GM19043 (cell line): ENCODE results near the gene ESYT3.

Experiments
- ATAC-seq: cut with Tn5 transposase; IDR thresholded peaks from one replicate; pipeline ENCODE4 v1.9.1; 2021; ENCODE audit warnings: low read depth; ENCODE audit not compliant: unreplicated experiment

The ESYT3 gene, protein sequence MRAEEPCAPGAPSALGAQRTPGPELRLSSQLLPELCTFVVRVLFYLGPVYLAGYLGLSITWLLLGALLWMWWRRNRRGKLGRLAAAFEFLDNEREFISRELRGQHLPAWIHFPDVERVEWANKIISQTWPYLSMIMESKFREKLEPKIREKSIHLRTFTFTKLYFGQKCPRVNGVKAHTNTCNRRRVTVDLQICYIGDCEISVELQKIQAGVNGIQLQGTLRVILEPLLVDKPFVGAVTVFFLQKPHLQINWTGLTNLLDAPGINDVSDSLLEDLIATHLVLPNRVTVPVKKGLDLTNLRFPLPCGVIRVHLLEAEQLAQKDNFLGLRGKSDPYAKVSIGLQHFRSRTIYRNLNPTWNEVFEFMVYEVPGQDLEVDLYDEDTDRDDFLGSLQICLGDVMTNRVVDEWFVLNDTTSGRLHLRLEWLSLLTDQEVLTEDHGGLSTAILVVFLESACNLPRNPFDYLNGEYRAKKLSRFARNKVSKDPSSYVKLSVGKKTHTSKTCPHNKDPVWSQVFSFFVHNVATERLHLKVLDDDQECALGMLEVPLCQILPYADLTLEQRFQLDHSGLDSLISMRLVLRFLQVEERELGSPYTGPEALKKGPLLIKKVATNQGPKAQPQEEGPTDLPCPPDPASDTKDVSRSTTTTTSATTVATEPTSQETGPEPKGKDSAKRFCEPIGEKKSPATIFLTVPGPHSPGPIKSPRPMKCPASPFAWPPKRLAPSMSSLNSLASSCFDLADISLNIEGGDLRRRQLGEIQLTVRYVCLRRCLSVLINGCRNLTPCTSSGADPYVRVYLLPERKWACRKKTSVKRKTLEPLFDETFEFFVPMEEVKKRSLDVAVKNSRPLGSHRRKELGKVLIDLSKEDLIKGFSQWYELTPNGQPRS

DNA sequence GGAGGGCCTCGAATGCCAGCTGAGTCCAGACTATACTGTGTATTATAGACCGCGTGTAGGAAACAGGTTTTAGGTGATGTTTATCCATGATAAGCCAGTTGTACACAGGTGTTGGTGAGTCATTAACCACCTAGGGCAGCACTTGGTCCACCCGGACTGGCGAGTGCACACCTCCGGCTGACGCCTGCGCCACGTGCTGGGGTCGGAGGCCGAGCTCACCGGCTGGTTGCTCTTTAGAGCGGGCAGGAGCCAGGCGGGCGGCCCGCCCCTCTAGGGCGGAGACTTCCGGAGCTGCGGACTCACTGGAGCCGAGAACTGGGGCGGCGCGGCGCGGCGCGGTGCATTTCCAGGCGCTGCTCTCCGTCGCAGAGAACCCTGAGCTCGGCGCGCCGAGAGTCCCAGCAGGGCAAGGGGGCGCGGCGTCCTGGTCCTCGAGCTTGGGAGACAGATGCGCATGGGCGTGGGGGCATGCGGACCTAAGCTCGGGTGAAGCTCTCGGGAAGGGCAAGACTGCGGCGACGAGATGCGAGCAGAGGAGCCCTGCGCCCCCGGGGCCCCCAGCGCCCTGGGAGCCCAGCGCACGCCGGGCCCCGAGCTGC lies at the start of gene ESYT3:
Gene ESYT3 (plus strand): TSS at position 341 of the 599 bp plus-strand sequence. CDS start 183 bp downstream, at position 524.
- no peak for ATAC-seq

DNA sequence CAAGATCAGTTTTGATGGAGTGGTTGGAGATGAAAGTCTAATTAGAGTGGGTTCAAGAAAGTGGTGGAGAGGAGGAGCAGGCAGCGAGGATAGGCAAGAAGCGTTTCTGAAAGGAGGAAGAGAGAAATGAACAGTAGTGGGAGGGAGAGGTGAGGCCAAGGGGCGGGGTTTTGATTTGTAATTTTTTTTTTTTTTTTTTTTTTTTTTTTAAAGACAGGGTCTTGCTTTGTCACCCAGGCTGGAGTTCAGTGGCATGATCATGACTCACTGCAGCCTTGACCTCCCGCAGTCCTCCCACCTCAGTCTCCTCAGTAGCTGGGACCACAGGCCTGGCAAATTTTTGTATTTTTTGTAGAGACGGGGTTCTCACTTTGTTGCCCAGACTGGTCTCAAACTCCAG lies 49.4 kb upstream of the ESYT3 start:
- no peak for ATAC-seq

DNA sequence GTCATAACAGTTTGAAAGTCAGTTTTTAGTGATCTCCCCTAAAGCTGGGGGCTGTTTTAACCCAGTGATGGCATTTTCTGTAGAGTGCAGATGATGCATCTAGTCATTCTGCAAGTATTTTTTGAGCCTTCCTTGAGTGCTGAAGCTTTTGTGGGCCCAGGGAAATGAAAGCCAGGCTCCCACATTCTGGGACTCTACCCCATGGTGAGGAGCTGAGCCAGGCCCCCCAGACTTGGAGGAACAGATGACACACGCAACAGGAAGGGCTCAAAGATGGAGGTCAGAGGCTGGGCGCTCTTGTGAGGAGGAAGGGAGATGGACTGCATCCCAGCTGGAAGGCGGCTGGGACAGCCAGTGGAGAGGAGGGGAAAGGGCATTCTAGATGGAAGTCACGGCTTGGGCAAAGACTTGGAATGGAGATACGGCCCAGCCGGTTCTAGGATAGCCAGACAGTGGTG lies 45.2 kb upstream of the ESYT3 start:
- no peak for ATAC-seq

DNA sequence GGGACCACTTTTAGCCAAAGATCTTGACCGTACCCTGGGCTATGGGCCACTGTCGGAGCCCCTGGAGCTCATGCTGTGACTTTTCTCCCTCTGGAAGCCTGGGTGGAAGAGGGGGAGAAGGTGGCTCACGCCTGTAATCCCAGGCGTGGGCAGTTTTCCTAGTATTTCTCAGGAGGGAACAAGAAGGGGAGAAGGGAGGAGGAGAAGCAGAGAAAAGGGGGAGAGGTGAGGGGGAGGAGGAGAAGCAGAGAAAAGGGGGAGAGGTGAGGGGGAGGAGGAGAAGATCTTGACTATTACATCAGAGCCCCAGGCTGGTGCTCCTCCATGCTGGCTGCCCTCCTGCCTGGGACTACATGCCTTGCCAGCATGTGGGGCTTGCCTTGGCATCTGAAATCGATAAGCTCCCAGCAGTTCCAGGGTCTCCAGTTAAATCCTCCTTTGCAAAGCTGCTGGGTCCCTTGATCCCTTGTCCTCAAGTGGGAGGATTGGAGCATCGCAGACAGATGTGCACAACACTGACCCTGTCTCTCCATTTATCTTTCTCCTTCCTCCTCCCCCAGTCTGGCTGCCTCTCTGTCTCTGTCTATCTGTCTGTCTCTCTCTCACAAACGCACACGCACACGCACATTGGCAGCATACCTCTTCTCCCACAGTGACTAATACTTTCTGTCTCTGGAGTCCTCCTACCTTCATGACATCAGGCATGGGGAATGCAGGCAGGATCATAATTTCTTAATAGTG lies 44.4 kb upstream of the ESYT3 start:
- no peak for ATAC-seq

DNA sequence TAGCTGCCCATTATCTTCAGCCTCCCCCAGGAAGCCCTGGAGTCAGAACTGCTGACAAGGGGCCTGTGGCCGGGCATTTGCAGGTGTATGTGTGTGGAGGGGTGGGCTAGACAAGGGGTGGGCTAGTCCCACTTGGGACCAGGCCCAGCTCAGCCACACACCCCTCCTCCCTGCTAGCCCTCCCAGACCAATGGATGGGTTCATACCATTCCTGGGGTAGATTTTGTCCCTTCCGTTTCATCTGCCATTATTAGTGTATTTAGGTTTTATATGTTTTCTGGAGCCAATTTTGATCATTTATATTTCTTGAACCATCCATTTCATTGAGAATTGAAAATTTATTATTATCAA lies 43.9 kb upstream of the ESYT3 start:
- no peak for ATAC-seq

DNA sequence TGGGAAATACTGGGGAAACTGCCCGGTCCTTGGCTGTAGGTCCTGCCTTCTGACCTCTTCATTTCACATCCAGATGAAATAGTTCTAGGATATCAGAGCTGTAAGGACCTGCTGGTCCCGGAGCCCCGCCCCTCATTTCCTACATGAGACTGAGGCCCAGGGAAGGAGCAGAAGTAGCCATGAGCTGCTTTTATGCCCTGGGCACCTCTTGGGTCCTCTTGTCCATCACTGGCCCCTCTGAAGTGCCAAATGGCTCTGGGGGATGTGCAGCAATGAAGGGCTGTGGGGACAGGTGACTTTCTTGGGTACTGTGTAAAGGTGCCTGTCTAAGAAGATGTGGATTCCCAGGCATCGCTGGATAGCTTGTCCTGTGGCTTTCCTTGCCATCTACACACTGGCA lies 40.3 kb upstream of the ESYT3 start:
- ATAC-seq = no peak

DNA sequence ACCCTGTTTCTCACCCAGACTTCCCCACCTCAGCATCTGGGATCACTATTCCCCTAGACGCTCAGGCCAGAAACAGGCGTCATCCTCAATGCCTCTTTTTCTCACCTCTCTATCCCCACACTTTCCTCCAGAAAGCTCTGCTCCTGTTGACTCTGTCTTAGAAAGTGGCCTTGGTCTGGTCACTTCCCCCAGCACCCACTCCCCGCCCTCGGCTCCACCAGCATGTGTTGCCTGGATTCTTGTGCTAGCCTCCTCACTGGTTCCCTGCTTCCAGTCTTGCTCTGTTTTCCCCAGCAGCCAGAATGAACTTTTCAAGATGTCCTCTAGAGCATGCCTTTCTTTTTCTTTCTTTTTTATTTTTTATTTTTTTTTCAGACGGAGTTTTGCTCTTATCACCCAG lies 39.7 kb upstream of the ESYT3 start:
- no peak for ATAC-seq

DNA sequence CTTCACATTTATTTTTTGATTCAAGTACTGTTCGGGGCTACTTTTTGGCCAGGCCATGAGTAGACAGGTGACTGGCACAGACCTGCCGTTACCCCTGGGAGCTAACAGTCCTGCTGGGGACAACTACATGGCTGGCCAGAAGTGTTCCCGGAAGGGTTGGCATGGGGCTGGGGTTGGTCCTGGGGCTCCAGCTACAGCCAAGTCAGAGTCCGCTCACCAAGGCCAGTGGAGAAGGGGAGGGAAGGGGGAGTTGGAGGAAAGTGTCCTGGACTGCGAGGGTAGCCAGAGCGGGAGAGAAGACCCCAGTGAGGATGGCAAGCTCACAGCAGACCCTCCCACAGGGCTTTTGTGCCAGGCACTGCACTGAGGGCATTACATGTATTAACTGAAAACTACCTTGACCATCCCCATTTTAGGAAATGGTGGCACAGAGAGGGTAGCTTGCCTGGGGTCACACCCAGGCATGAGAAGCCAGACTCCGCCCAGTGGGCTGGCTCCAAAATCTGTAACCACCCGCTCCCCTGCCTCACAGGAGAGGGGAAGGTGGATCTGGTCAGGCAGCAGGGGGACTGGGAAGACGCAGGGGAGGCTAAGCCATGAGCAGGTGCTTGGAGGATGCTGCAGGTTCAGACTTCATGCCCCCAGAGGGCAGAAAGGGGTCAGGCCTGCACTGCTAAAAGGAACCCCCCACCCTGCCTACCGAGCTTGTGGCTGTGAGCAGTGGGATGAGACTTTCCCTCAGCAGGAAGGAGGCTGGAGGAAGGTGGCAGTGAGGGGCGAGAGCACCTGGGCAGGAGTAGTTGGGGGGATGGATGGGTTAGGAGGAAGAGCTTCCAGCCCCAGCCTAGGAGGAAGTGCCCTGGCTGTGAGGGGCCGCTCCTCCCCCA lies 38.3 kb upstream of the ESYT3 start:
- ATAC-seq = no peak

DNA sequence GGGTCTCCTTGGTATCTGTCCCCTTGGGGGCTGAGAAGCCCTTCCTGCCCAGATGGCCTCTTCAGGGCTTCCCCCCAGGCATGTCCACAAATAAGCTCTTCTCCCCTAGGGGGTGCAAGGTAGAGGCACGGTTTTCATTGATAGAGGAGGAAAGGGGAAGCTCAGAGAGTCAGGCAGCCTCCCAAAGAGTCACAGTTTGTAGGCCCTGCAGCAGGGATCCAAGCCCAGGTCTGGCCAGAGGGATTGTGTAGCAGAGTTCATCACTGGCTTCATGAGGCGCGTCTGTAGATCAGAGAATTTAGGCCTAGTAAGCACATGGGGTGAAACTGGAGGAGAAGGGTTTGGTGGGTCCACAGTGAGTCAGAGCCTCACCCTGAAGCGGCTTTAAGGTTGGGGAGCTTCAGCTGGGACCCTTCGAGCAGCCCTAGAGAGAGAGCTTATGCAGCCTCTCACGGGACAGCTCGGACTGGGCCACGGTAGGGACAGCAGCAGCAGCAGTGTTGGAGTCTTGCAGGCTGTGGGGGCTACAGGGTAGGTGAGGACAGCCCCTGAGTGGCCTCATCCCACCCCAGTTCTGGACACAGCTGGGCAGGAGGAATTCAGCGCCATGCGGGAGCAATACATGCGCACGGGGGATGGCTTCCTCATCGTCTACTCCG lies 37.5 kb upstream of the ESYT3 start:
- no peak for ATAC-seq

DNA sequence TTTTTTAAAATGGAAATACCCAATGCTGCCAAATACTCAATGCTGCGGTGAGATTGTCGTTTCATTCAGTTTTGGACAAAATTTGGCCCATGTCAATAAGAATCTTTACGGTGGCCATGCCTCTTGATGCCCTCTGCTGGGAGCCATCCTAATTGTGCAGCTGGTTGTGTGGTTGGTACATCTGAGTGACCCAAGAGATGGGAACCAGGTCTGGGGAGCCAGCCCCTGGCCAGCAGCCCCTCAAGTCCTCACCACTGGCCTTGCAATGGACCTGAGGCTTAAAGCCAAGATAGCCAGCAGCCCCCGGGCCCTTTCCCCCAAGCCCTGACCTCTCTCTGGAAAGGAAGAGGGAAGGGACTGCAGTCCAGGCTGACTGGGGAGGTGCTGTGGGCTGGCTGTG lies 36.4 kb upstream of the ESYT3 start:
- ATAC-seq = no peak

DNA sequence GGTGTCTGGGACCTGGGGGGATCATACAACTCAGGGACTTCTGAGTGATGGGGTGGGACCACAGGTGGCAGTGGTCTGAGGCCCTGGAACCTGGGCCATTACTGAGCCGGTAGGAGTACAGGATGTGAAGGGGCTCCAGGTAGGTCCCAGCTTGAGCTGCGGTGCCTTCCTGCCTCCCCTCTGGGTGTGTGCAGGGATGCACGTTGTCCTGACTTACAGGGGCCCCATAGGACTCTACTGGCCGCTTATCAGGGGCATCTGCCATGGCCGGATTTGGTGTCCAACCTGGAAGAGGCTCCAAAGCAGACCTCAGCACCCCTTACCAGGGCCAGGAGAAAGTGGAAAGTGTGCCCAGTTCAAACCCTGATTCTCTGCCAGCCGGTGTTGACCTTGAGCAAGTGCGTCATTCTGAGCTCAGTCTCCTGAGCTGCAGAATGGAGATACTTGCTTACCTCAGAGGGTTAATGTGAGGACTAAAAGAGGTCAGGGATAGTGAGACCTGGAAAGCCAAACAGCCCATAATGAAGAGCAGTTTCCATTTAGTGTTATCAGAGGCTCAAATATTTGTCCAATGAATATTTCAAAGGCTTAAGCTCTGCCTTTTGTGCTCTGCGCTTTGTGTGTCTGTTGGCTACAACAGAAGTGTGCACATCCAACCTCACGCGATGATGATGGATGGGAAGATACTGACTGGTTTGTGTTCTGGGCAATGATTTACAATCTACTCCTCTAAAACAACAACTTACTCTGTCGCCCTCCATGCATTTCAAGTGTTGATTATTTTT lies 35.4 kb upstream of the ESYT3 start:
- no peak for ATAC-seq

DNA sequence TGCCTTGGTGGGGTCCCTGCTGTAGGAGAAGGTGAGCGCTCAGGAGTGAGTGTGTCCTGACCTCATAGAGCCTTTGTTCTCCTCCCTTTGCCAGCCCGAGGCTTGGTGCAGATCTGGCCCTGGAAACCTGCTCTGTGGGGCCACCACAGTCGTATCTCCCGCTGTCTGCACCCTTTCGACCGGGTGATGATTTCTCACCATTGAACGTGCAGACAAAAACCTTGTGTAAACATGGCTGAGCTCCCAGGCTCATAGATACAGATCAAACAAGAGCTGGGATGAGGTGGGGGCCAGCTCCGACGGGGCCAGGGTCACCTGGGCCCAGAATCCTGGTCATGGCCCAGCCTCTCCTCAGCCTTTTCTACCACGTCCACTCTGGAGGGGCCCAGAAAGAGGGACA lies 34.6 kb upstream of the ESYT3 start:
- no peak for ATAC-seq

DNA sequence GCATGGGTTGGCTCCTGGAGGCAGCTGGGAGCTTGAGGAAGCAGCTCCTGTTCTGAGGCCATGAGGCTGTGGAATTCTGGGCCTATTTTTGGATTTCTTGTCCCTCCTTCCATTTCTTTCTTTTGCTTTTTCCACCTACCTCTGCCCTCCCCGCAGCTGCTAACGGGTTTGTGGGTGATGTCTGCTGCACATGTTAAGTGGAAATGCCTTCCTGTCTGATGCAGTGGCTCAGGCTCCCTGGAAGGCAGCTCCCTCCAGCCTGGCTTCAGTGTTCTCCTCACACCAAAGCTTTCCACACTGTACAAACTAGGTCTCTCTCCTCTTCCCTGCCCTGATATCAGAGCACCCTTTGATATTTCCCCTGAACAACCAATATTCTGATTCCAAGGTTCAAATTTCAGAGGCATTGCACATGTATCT lies 33.8 kb upstream of the ESYT3 start:
- no peak for ATAC-seq

DNA sequence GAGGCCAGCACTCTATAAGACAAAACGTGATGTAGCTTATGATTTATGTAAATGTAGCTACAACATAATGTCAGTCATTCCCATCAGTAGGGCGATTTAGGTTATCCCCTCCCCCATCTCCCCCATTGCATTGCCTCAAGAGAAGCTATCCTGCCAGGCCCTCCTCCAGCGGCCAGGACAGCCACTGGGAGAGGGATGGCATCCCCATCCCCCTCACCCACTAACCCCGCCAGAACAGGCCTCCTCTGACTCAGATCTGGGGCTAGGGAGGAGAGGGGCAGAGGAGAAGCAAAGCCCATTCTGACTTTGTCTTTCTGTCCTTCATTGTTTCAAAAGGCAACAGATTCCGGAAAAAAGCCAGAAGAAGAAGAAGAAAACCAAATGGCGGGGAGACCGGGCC lies 32.6 kb upstream of the ESYT3 start:
- ATAC-seq = no peak

DNA sequence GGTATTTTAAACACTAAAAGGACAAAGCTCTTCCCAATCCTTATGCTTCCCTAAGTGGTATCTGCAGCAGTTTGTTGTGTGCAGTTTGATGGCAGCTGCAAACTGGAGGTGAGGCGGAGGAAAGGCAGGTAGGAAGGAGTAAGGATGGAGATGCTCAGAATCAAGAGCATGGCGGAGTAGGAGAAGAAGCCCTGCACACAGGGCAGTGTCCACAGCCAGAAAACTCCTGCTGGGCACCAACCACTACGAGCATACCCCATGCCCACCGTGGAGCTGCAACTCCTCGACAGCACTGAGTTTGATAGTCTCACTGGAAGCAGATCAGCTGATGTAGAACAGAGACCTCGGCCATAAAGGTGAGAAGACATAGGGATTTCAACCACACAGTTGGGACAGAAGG lies 30.3 kb upstream of the ESYT3 start:
- ATAC-seq = no peak

DNA sequence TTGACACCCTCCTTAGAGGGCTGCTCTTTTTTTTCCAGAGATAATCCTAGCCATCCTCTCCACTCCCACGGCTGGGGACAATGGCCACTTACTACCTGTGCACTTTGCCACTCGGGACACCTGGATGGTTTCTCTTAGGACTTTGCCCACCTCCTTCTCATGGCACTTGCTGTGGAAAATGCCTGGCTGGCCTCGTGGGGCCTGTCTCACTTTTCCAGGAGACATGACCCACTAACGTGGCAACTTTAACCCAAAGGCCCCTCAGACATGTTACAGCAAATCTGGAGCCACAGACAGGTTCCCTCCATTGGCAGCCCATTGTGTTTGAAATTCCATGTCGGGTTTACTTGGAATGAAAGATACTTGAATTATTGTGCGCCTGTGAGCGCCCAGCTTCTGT lies 29.4 kb upstream of the ESYT3 start:
- no peak for ATAC-seq

DNA sequence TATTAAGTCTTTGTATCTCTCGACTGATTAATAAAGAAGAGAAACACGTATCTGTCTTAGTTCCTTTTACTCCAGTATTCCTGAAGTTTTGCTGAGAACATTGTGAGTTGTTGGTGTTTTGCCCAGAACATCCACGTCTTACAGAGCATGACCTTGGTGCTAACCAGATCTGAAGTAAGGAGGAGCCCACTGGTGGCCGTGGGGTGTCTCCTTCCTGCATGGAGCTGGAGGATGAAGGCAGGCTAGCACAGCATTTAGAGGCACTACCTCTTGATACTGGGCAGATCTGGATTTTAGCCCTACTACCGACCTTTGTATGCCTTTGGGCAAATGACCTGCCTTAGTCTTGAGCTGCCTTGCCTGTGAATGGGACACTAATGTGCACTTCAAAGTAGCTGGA lies 28.9 kb upstream of the ESYT3 start:
- ATAC-seq = no peak

DNA sequence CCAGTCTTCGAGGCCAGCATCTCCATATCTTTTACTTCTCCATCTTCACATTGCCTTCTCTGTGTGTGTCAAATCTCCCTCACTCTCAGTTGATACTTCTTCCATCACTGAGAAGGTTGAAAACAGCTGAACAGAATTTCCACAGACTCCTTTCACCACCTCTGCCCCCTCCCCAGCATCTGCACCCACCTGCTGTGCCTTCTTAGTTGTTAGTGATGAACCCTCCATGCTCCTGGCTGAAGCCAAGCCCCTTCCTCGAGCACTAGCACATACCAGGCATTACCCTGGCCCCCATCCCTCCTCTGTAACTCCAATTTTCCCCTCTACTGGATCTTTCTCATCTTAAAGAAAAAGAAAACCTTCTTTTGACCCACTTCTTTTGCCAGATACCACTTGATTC lies 27.8 kb upstream of the ESYT3 start:
- ATAC-seq = no peak
